HG03432 (cell line): ENCODE results near the gene HABP2.
A peak's percentile ranks its signal among the peaks of the same experiment; 100 is the strongest.

Experiments used
- ATAC-seq: cut with Tn5 transposase; IDR thresholded peaks from one replicate; pipeline ENCODE4 v1.9.1; 2021; ENCODE audit warnings: mild to moderate bottlenecking, moderate library complexity; ENCODE audit not compliant: unreplicated experiment

HABP2 gene

GRCh38 chr10:113552701-113553100 is at the start of gene HABP2:
Gene HABP2 (plus strand): TSS chr10:113553053. CDS start chr10:113553122, 69 bp downstream.
- no peak for ATAC-seq

DNA sequence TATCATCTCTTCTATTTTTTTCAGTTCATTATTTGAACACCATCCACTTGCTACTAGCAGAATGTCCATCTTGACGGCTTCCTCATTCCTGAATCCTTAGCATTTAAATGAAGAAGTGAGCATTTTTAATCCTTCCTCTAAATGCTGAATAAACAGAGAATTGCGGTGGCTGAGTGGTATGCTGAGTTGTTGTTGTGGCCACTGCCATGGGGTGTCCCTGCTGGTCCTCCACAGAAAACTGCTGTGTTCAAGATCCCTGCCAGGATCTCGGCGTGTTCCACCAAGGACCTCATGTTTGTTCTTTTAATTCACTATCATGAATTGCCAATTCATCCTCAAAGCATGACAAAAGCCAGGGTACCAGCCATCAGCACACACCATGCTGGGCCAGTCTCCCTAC is 48.9 kb upstream of the HABP2 start:
- ATAC-seq = no peak

DNA sequence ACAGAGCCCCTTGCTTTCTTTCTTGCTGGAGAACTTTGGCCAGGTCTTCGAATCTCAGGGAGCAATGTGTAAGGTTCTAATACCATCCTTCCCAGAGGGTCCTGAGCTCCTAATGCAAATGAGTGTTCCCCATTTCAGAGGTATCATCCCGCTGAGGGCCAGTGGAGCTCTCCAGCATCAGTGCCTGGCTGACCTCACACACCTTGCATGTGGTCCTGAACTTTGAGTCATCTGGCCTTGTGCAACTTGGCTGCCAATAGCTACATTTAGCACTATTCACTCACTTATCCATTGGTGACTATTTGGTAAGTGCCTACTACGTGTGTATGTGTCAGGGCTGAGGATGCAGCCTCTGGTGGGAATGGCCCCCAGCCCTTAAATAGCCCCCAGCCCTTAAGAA is 48.4 kb upstream of the HABP2 start:
- no peak for ATAC-seq

- no peak for ATAC-seq
Measured at GRCh38 chr10:113506476-113506875, 46.4 kb upstream of the HABP2 start.

DNA sequence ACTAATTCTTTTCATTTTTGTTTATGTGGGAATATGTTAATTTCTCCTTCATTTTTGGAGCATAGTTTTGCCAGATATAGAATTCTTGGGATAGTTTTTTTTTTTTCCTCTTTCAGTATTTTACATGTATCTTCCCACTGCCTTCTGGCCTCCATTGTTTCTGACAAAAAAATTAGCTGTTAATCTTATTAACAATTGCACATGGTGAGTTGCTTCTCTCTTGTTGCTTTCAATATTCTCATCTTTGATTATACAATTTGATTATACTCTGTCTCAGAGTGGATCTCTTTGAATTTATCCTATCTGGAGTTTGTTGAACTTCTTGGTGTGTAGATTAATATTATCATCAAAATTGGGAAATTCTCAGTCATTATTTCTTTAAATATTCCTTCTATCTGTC is 41.4 kb upstream of the HABP2 start:
- ATAC-seq = no peak

DNA sequence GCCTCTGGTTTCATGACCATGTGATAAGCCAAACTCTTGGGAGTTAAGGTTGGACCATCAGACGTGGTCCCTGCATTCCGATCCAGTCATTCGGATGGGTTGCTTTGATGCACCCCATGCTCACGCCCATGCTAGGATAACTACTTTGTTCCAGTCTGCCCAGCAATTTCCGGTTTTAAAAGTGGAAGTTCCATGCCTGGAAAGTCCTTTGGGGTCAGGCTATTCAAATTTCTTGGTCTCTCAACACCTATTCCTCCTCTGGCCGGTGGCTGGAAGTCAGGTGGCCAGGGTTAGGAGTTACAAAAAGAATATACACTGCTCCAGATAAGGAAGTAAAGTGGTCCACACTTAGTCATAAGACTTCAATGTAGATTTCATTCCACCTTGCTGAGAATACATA is 37.7 kb upstream of the HABP2 start:
- no peak for ATAC-seq

DNA sequence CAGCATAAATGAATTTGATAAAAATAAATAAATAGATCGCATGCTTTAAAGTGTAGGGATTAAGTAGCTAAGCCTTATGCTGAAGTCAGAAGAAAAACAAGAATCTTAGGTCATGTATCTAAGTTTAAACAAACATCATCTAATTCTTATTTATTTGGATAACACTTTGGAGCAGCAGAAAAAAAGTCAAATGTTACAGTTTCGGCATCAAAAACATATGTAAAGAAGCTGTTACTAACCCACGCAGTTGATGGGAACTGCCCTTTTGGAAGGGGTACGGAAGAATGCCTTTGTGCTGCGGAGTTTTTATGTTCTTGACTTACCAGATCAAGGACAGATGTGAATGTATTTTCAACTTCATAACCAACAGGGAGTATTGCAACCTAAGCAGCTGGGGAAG is 37.3 kb upstream of the HABP2 start:
- ATAC-seq = no peak

GRCh38 chr10:113516061-113516460 is 36.8 kb upstream of the HABP2 start:
- no peak for ATAC-seq

GRCh38 chr10:113517165-113517900 is 35.5 kb upstream of the HABP2 start:
- ATAC-seq = no peak

- no peak for ATAC-seq
Measured at GRCh38 chr10:113517901-113518260, 35.0 kb upstream of the HABP2 start.

DNA sequence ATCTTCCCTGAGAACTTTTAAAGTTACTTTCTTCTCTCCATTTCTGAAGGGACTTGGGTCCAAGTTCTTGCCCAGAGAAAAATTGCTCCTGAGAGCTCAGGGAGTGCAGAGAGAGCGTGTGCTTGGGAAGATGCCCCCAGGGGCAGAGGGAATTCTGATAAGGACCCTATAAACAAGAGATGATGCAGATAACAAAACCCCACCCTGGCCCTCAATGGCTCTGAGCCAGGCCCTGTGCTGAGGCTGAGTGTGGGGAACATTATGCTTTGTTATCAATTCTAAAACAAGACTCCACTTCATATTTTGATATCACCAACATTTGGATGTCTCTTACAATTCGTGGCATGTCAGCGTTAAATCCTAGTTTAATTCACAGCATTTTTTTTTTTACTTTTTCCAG is 34.4 kb upstream of the HABP2 start:
- ATAC-seq = no peak

DNA sequence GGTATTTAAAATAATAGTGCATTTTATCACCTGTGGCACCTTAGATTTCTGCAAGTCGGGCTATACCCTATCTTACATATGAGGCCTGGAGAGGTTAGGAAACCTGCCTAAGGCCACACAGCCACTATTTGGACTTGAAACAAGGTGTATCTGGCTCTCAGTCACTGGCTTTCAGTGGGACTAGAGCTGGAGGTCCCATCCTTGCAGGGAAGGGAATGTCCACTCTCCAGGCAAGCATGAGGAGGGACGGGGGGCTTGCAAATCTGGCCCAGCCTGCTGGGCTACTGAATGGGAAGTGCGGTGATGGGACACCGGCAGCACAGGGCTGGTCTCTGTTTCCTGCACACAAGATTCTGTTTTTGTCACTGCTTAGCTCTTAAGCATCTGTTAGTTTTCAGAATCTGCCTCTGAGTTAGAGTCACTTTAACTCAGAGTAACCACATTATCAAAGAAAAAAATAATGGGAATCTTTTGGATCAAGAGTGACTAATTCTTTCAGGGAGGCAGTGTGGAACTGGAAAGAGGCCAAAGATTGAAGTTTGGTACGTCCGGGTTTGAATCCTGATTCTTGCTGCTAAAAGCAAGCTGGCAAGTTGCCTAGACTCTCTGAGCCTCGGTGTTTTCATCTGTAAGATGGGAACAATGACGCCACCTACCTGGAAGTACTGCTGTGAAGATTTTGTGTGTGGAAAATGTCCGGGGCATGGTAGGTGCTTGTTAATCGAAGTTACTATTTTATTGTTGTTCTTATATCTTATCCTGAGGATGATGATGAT is 33.8 kb upstream of the HABP2 start:
- no peak for ATAC-seq

- no peak for ATAC-seq
Measured at GRCh38 chr10:113519681-113520115, 33.2 kb upstream of the HABP2 start.

GRCh38 chr10:113520261-113520660 is 32.6 kb upstream of the HABP2 start:
- no peak for ATAC-seq

DNA sequence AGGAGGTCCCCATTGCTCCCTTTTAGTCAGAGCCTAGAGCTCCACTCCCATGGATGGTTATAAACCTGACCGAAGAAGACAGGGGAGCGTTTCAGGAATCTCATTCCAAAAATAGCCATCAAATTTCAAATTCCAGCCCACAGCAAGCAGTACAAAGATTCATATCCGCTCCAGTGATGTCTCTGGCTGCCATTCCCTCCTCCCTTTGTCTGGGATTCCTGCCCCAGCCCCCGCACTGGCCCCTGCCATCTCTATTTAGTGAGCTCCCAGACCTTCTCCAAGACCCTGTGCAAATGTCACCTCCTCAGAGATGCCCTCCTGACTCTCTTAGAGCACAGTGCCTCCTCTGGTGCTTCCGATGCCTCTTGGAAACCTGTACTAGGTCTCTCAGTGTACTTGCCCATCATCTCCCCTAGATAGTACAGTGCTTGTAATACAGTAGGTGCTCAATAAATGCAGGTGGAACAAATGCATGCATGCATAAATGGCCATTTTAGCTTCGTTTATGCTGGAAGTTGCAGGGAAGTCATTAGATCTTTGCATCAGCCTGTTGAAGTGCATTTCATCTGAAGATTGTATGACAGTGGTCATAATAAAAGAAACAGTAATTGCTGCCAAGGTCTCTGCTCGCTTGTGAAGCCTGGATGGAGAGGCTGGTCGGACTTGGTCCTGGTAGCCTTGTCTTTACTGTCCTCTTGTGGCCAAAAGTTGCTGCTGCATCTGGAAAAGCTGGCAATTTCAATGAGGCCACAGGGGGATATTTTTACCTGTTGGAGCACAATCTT is 32.0 kb upstream of the HABP2 start:
- peak; percentile 80 for ATAC-seq

DNA sequence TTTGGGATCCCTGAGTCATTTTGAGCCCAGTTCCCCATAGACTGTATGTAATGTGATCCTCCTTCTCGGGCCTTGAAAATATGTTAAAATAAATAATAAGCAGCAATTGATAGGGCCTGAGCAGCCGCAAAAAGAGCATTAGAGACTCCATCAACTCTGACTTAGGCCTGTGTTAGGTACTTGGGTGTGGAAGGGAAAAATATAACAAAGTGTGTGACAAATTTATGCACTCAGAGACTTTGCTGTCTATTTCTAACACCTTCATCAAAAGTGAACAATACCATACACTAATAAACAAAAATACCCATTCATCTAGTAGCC is 31.4 kb upstream of the HABP2 start:
- no peak for ATAC-seq

GRCh38 chr10:113522460-113522859 is 30.4 kb upstream of the HABP2 start:
- ATAC-seq = no peak

DNA sequence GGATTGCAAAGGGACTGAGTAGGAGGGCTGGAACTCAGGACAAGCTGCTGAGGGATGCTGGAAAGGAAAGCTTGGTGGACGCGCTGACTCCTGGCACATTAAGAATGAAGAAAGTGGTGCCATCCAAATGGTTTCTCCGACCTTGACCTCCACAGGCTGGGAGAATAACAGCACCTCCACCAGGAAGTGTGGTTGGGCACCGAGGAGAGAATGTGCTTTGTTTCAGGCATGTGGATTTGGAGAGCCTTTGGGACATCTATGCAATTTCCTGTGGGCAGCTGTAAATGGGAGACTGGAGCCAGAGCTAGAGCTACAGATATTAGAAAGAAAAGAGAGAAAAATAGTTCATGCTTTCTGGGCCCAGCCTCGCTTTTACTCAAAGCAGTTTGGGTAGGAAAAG is 29.8 kb upstream of the HABP2 start:
- no peak for ATAC-seq

DNA sequence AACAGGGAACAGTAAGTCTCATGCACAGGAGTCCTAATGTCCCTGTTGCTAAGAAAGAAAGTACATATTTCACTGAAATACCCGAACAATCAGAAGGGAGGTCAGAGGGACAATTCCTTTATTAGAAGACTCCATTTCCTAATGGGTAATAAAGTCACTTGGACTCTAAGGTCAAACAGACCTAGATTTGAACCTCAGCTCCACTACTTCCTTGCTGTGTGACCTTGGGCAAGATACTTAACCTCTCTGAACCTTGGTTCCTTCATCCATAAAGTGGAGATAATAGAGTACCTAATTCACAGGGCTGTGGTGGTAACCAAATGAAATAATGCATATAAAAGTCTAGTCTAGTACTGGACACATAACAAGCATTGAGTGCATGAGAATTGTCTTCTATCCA is 29.2 kb upstream of the HABP2 start:
- no peak for ATAC-seq

DNA sequence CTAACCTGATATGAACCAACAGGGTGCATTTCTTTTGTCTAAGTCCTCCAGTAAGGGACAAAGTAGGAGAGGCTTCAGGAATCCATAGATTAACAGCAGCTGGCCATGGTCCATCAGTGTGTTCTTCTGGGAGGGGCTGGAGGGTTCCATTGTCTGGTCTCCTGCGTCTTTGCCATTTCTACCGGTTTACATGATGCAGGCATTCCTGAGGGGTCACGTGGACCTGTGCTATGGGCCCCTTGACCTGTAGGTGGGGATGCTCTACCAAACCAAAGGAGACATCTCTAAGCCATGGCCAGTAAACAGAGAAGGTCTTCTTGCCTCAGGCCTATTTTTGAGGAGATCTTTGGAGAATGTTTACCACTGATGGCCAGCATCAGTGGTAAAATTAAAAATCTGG is 28.7 kb upstream of the HABP2 start:
- ATAC-seq = no peak

- ATAC-seq = no peak
Measured at GRCh38 chr10:113524539-113525490, 28.0 kb upstream of the HABP2 start.
